HEK293 (cell line): ENCODE measurements around the gene STRA8.

Experiments used
- CTCF ChIA-PET: fragments of 350-600 bp; formaldehyde crosslinking; extraction: SDS; loops from one replicate; lab custom pipeline; 2021; ENCODE audit warnings: antibody characterized with exemption; lab: Yijun Ruan, JAX
- POLR2A ChIA-PET: fragments of 300-600 bp; formaldehyde crosslinking; extraction: SDS; loops from one replicate; lab custom pipeline; 2020; ENCODE audit warnings: antibody characterized with exemption, inconsistent platforms; lab: Yijun Ruan, JAX
- H3K27ac ChIP-seq: fragments of 200-500 bp; sonication (Bioruptor generic); 2 replicates; pipeline ENCODE4 v1.5.1; 2014; ENCODE audit warnings: low read depth, low read length, control low read depth, inconsistent platforms; ENCODE audit errors: extremely low read depth
- H3K36me3 ChIP-seq, 2 experiments: fragments of 200-500 bp in 1 of 2; sonication (Bioruptor generic) in 1 of 2; 1 replicate in 1 of 2; 2 replicates in 1 of 2; pipeline ENCODE4 v1.5.1; 2014 to 2017; ENCODE audit warnings: inconsistent platforms in 2 of 2, low read length in 2 of 2; ENCODE audit not compliant: control insufficient read depth in 2 of 2, insufficient read depth in 1 of 2
- H3K4me1 ChIP-seq: fragments of 200-500 bp; sonication (Bioruptor generic); 2 replicates; pipeline ENCODE4 v1.5.1; 2014; ENCODE audit warnings: mild to moderate bottlenecking, low read length, inconsistent platforms; ENCODE audit not compliant: control insufficient read depth, insufficient read depth
- H3K4me3 ChIP-seq: 2 replicates; pipeline ENCODE4 v1.5.1; 2011; ENCODE audit warnings: low read depth, mild to moderate bottlenecking, control low read depth, low read length, moderate library complexity
- H3K9me3 ChIP-seq: fragments of 200-500 bp; sonication (Bioruptor generic); 2 replicates; pipeline ENCODE4 v1.5.1; 2014; ENCODE audit warnings: low read depth, low read length, inconsistent platforms; ENCODE audit not compliant: control insufficient read depth, insufficient read depth
- GLIS1 ChIP-seq: fragments of 450-650 bp; formaldehyde crosslinking; IDR thresholded peaks from 2 replicates; pipeline ENCODE4 v1.5.1; 2016; ENCODE audit warnings: missing biosample characterization, missing genetic modification characterization
- HIC1 ChIP-seq: fragments of 450-650 bp; formaldehyde crosslinking; IDR thresholded peaks from 2 replicates; pipeline ENCODE4 v1.5.1; 2016; ENCODE audit warnings: missing biosample characterization, missing genetic modification characterization
- PATZ1 ChIP-seq: fragments of 450-650 bp; formaldehyde crosslinking; IDR thresholded peaks from 2 replicates; pipeline ENCODE4 v1.5.1; 2016; ENCODE audit warnings: missing biosample characterization, missing genetic modification characterization
- ZNF112 ChIP-seq: fragments of 450-650 bp; formaldehyde crosslinking; IDR thresholded peaks from 2 replicates; pipeline ENCODE4 v1.5.0; 2017; ENCODE audit warnings: missing biosample characterization, missing genetic modification characterization
- ZNF184 ChIP-seq: fragments of 450-650 bp; IDR thresholded peaks from 2 replicates; pipeline ENCODE4 v1.5.1; 2018; ENCODE audit warnings: missing biosample characterization, mild to moderate bottlenecking, missing genetic modification characterization
- ZNF248 ChIP-seq: fragments of 450-650 bp; formaldehyde crosslinking; IDR thresholded peaks from 2 replicates; pipeline ENCODE4 v1.5.1; 2017; ENCODE audit warnings: missing biosample characterization, missing genetic modification characterization
- ZNF274 ChIP-seq, 2 experiments: fragments of 200-500 bp in 1 of 2; fragments of 450-650 bp in 1 of 2; sonication (Bioruptor generic) in 1 of 2; formaldehyde crosslinking in 1 of 2; IDR thresholded peaks; 2 replicates each; pipeline versions ENCODE4 v1.5.1 to v1.6.1; 2014 to 2016; ENCODE audit warnings: borderline replicate concordance in 1 of 2, inconsistent platforms in 1 of 2, low read length in 1 of 2, missing biosample characterization in 1 of 2, missing genetic modification characterization in 1 of 2
- ZNF350 ChIP-seq: fragments of 450-650 bp; formaldehyde crosslinking; IDR thresholded peaks from 2 replicates; pipeline ENCODE4 v1.5.0; 2017; ENCODE audit warnings: missing biosample characterization, mild to moderate bottlenecking, missing genetic modification characterization
- ZNF501 ChIP-seq: fragments of 450-650 bp; formaldehyde crosslinking; IDR thresholded peaks from 2 replicates; pipeline ENCODE4 v1.5.1; 2016; ENCODE audit warnings: missing biosample characterization, missing genetic modification characterization
- ZNF514 ChIP-seq: fragments of 450-650 bp; formaldehyde crosslinking; IDR thresholded peaks from 2 replicates; pipeline ENCODE4 v1.5.1; 2016; ENCODE audit warnings: missing biosample characterization, missing genetic modification characterization
- ZNF521 ChIP-seq: fragments of 450-650 bp; formaldehyde crosslinking; IDR thresholded peaks from 2 replicates; pipeline ENCODE4 v1.5.1; 2017; ENCODE audit warnings: missing biosample characterization, mild to moderate bottlenecking, missing genetic modification characterization
- ZNF555 ChIP-seq: fragments of 450-650 bp; formaldehyde crosslinking; conservative IDR thresholded peaks from 2 replicates; pipeline ENCODE4 v1.5.1; 2017; ENCODE audit warnings: missing biosample characterization, mild to moderate bottlenecking, missing genetic modification characterization, inconsistent platforms
- ZNF677 ChIP-seq: fragments of 450-650 bp; IDR thresholded peaks from 2 replicates; pipeline ENCODE4 v1.5.0; 2018; ENCODE audit warnings: missing biosample characterization, mild to moderate bottlenecking, missing genetic modification characterization, moderate library complexity
- ZNF692 ChIP-seq: fragments of 450-650 bp; formaldehyde crosslinking; IDR thresholded peaks from 2 replicates; pipeline ENCODE4 v1.5.1; 2016; ENCODE audit warnings: missing biosample characterization, missing genetic modification characterization
- TF ChIP-seq, protein P1 (sequence below): fragments of 450-650 bp; formaldehyde crosslinking; IDR thresholded peaks from 2 replicates; pipeline ENCODE4 v1.5.1; 2016; ENCODE audit warnings: missing biosample characterization, missing genetic modification characterization
- TF ChIP-seq, protein P2 (sequence below): fragments of 450-650 bp; formaldehyde crosslinking; IDR thresholded peaks from 2 replicates; pipeline ENCODE4 v1.5.1; 2016; ENCODE audit warnings: missing biosample characterization, missing genetic modification characterization, low read depth
- TF ChIP-seq, protein P3 (sequence below): fragments of 450-650 bp; formaldehyde crosslinking; optimal IDR thresholded peaks from 2 replicates; pipeline ENCODE3; 2016; ENCODE audit warnings: missing biosample characterization, mild to moderate bottlenecking, missing genetic modification characterization
- TF ChIP-seq, protein P4 (sequence below): fragments of 450-650 bp; formaldehyde crosslinking; IDR thresholded peaks from 2 replicates; pipeline ENCODE4 v1.5.1; 2016; ENCODE audit warnings: missing biosample characterization, missing genetic modification characterization
- TF ChIP-seq, protein P5 (sequence below): fragments of 450-650 bp; formaldehyde crosslinking; IDR thresholded peaks from 2 replicates; pipeline ENCODE4 v1.5.1; 2016; ENCODE audit warnings: missing biosample characterization, missing genetic modification characterization

STRA8 gene

DNA sequence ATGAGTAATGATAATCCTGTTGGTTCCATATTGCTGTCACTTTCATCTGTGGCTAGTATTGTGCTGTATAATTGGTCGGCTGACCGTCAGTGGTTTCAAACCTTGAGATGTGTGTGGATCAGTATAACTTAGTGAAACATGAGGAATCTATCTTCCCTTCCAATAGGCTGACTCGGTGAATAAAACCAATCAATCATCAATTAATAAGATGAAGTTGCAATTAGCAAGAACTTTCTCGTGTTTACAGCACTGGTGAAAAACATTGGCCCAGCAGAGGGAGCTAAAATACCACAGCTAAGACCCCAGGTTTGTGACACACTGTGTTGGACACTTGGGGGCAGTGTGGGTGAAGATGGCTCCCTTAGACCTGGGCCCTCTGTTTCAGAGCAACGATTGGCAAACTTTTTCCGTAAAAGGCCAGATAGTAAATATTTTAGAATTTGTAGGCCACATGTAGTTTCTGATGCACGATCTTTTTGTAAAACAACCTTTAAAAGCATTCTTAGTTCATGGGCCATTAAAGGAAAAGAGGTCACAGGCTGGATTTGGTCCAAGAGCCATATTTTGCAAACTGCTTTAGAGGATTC, 47.8 kb downstream of the STRA8 start (continued):
- no peak for TF ChIP-seq ZNF350 (tag by site-specific recombination)
- TF ChIP-seq ZNF521 (tag by site-specific recombination): no peak
- TF ChIP-seq ZNF677 (tag by site-specific recombination): no peak
- TF ChIP-seq, protein P1, sequence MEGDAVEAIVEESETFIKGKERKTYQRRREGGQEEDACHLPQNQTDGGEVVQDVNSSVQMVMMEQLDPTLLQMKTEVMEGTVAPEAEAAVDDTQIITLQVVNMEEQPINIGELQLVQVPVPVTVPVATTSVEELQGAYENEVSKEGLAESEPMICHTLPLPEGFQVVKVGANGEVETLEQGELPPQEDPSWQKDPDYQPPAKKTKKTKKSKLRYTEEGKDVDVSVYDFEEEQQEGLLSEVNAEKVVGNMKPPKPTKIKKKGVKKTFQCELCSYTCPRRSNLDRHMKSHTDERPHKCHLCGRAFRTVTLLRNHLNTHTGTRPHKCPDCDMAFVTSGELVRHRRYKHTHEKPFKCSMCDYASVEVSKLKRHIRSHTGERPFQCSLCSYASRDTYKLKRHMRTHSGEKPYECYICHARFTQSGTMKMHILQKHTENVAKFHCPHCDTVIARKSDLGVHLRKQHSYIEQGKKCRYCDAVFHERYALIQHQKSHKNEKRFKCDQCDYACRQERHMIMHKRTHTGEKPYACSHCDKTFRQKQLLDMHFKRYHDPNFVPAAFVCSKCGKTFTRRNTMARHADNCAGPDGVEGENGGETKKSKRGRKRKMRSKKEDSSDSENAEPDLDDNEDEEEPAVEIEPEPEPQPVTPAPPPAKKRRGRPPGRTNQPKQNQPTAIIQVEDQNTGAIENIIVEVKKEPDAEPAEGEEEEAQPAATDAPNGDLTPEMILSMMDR (tag by site-specific recombination): peak; percentile 97
- no peak for TF ChIP-seq ZNF274 (IDR thresholded peaks at IDR 0.05; ENCODE audit: low read length)
- TF ChIP-seq ZNF274 (tag by site-specific recombination; IDR thresholded peaks at IDR 0.05; ENCODE audit: borderline replicate concordance): no peak
- TF ChIP-seq ZNF692 (tag by site-specific recombination): peak; percentile 35; the same call in 1 of the 2 replicates
- 0 out of 2 replicates have a peak, but pooled peaks have one; percentile 70 for TF ChIP-seq ZNF501 (tag by site-specific recombination)
- no peak for TF ChIP-seq ZNF248 (tag by site-specific recombination)
- TF ChIP-seq ZNF514 (tag by site-specific recombination): no peak
- TF ChIP-seq, protein P2, sequence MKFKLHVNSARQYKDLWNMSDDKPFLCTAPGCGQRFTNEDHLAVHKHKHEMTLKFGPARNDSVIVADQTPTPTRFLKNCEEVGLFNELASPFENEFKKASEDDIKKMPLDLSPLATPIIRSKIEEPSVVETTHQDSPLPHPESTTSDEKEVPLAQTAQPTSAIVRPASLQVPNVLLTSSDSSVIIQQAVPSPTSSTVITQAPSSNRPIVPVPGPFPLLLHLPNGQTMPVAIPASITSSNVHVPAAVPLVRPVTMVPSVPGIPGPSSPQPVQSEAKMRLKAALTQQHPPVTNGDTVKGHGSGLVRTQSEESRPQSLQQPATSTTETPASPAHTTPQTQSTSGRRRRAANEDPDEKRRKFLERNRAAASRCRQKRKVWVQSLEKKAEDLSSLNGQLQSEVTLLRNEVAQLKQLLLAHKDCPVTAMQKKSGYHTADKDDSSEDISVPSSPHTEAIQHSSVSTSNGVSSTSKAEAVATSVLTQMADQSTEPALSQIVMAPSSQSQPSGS (tag by site-specific recombination): no peak
- no peak for TF ChIP-seq GLIS1 (tag by site-specific recombination)
- TF ChIP-seq, protein P3, sequence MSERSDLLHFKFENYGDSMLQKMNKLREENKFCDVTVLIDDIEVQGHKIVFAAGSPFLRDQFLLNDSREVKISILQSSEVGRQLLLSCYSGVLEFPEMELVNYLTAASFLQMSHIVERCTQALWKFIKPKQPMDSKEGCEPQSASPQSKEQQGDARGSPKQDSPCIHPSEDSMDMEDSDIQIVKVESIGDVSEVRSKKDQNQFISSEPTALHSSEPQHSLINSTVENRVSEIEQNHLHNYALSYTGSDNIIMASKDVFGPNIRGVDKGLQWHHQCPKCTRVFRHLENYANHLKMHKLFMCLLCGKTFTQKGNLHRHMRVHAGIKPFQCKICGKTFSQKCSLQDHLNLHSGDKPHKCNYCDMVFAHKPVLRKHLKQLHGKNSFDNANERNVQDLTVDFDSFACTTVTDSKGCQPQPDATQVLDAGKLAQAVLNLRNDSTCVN: no peak
- TF ChIP-seq, protein P4, sequence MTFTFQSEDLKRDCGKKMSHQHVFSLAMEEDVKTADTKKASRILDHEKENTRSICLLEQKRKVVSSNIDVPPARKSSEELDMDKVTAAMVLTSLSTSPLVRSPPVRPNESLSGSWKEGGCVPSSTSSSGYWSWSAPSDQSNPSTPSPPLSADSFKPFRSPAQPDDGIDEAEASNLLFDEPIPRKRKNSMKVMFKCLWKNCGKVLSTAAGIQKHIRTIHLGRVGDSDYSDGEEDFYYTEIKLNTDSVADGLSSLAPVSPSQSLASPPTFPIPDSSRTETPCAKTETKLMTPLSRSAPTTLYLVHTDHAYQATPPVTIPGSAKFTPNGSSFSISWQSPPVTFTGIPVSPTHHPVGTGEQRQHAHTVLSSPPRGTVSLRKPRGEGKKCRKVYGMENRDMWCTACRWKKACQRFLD (tag by site-specific recombination): no peak
- TF ChIP-seq, protein P5, sequence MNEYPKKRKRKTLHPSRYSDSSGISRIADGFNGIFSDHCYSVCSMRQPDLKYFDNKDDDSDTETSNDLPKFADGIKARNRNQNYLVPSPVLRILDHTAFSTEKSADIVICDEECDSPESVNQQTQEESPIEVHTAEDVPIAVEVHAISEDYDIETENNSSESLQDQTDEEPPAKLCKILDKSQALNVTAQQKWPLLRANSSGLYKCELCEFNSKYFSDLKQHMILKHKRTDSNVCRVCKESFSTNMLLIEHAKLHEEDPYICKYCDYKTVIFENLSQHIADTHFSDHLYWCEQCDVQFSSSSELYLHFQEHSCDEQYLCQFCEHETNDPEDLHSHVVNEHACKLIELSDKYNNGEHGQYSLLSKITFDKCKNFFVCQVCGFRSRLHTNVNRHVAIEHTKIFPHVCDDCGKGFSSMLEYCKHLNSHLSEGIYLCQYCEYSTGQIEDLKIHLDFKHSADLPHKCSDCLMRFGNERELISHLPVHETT: no peak

DNA sequence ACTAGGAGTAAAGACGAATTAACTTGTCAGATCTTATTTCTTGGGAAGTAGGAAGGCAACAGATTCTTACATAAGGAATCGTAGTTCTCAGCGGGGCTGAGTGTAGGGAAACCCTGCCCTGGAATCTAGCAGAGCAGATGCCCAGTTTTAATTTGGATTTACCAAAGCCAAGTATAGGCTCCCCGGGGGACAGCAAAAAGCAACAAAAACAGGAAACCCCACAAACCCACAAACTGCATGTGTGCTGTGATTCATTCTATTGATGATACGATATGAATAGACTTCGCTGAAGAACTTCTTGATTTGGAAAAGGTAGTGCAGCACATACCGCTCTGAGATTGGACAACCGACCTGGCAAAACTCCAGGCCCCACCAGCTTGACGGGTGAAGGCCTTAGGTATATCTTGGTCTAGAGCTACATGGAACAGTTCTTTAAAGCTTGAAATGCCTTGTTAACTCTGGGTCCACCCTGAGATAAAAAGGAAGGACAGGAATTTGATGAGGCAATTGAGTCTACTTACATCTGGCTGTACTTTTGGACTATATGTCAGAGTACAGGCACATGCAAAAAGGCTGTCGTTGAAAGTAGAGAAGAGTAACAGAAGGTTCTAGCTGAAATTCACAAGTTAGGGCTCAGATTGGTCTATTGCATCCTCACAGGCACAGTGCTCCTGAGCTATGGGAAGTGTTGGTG, 49.1 kb downstream of the STRA8 start:
- POLR2A ChIA-PET: no interaction called here
- no peak overlapping the region for H3K4me3 ChIP-seq
- no peaks in the 10 kb centered on the region for H3K9me3 ChIP-seq
- no peaks in the 10 kb centered on the region for H3K4me1 ChIP-seq
- H3K36me3 ChIP-seq: no peaks in the 10 kb centered on the region
- CTCF ChIA-PET: interaction anchor here (0.6 to 5.5 kb wide), 10 partner anchors 10 to 77 kb away, joined by 3 to 110 read pairs (median 4); no protein-coding TSS in a partner anchor
- no peak overlapping the region for H3K27ac ChIP-seq
- TF ChIP-seq ZNF555: no peak
- TF ChIP-seq ZNF112 (tag by site-specific recombination): no peak
- TF ChIP-seq PATZ1 (tag by site-specific recombination): no peak
- no peak for TF ChIP-seq ZNF184
- TF ChIP-seq HIC1: no peak
